MCF 10A (cell line): Measurements from ENCODE around the gene COA1. TPM values are rescaled to one million over a fixed set of nuclear protein-coding genes. Genes with fewer than 3 reads are reported as not detected.

Source experiments
- BruUV-seq: library from RNA; stranded (reverse); fragments of 400-500 nt; replicated peaks from 2 replicates; lab custom pipeline; 2021; lab: Mats Ljungman, UMichigan
- CTCF ChIA-PET: fragments of 300-600 bp; sonication (Branson Sonifier 250); formaldehyde crosslinking; extraction: SDS; loops from one replicate; lab custom pipeline; 2021; ENCODE audit warnings: antibody characterized with exemption, inconsistent platforms; lab: Yijun Ruan, JAX
- POLR2A ChIA-PET: fragments of 300-600, 350-650 bp; sonication (Branson Sonifier 250); formaldehyde crosslinking; extraction: SDS; loops from one replicate; lab custom pipeline; 2020; ENCODE audit warnings: antibody characterized with exemption, inconsistent platforms; lab: Yijun Ruan, JAX
- DNase-seq: peaks from one replicate; pipeline ENCODE4 v3.0.0-alpha.2; 2018; ENCODE audit not compliant: unreplicated experiment
- H3K27ac Mint-ChIP-seq: one replicate; pipeline ENCODE4 v1.8.0; 2022; ENCODE audit warnings: mild to moderate bottlenecking, low read depth, mixed read lengths; ENCODE audit not compliant: unreplicated experiment
- H3K27me3 Mint-ChIP-seq: one replicate; pipeline ENCODE4 v1.8.0; 2022; ENCODE audit warnings: mixed read lengths; ENCODE audit not compliant: insufficient read depth, unreplicated experiment
- H3K36me3 Mint-ChIP-seq: one replicate; pipeline ENCODE4 v1.8.0; 2022; ENCODE audit warnings: mild to moderate bottlenecking, moderate library complexity, mixed read lengths; ENCODE audit not compliant: insufficient read depth, unreplicated experiment
- H3K4me1 Mint-ChIP-seq: one replicate; pipeline ENCODE4 v1.8.0; 2022; ENCODE audit warnings: mixed read lengths; ENCODE audit not compliant: insufficient read depth, unreplicated experiment
- H3K4me3 Mint-ChIP-seq: one replicate; pipeline ENCODE4 v1.8.0; 2022; ENCODE audit warnings: mild to moderate bottlenecking, moderate library complexity, mixed read lengths; ENCODE audit not compliant: unreplicated experiment
- H3K9me3 Mint-ChIP-seq: one replicate; pipeline ENCODE4 v1.8.0; 2022; ENCODE audit warnings: mixed read lengths; ENCODE audit not compliant: unreplicated experiment
- CTCF ChIP-seq: fragments of 200-600 bp; IDR thresholded peaks from one replicate; pipeline ENCODE4 v1.8.0; 2022; ENCODE audit warnings: antibody characterized with exemption, mild to moderate bottlenecking; ENCODE audit not compliant: unreplicated experiment
- intact Hi-C: fragments of 100-400 bp; cut with micrococcal nuclease; formaldehyde crosslinking; loops from 2 replicates; pipeline ENCODE4 v1.14.1; 2022
- total RNA-seq: library from RNA; stranded (reverse); gene quantifications from 2 replicates; pipeline ENCODE4 v1.2.3, GENCODE V29; 2022

The COA1 gene
- total RNA-seq, 1 experiment from 2014 or later = 68.5 TPM

- CTCF ChIA-PET = interaction anchor here (0.5 to 6.3 kb wide), 56 partner anchors 9 to 1310 kb away, joined by 3 to 211 read pairs (median 4); partner anchors contain the start of genes MRPL32, PSMA2 and STK17A
- no peak overlapping the region for H3K27ac Mint-ChIP-seq
- peaks cover 8% of the 10 kb centered on the region for H3K36me3 Mint-ChIP-seq
- H3K4me3 Mint-ChIP-seq = no peak overlapping the region
- H3K4me1 Mint-ChIP-seq = peaks cover 5% of the 10 kb centered on the region
- BruUV-seq = no TSS peak
- POLR2A ChIA-PET = interaction anchor here (0.7 to 5.3 kb wide), 21 partner anchors 12 to 768 kb away, joined by 3 to 182 read pairs (median 5); partner anchors contain the start of genes MRPL32, PSMA2 and STK17A
- TF ChIP-seq CTCF = peak; percentile 69
- H3K27me3 Mint-ChIP-seq = no peaks in the 10 kb centered on the region
- DNase-seq = peak; percentile 64
- intact Hi-C loops = loop anchor here (1.0 to 5.0 kb wide), 5 partner anchors 52 to 243 kb away; partner anchors contain the start of gene STK17A
- H3K9me3 Mint-ChIP-seq = no peaks in the 10 kb centered on the region
Measured at GRCh38 chr7:43700059-43700501, 29.2 kb downstream of the COA1 start.

- H3K36me3 Mint-ChIP-seq = peaks cover 7% of the 10 kb centered on the region
- H3K27ac Mint-ChIP-seq = no peak overlapping the region
- no peak for DNase-seq
- H3K9me3 Mint-ChIP-seq = no peaks in the 10 kb centered on the region
- TF ChIP-seq CTCF = no peak
- no peaks in the 10 kb centered on the region for H3K27me3 Mint-ChIP-seq
- intact Hi-C loops = no loop called here
- peaks cover 5% of the 10 kb centered on the region for H3K4me1 Mint-ChIP-seq
- POLR2A ChIA-PET = interaction anchor here (0.6 to 5.3 kb wide), 13 partner anchors 48 to 126 kb away, joined by 3 to 182 read pairs (median 5); partner anchors contain the start of gene STK17A
- no peak overlapping the region for H3K4me3 Mint-ChIP-seq
- CTCF ChIA-PET = interaction anchor here (0.6 to 6.3 kb wide), 23 partner anchors 10 to 766 kb away, joined by 3 to 211 read pairs (median 5); partner anchors contain the start of genes MRPL32, PSMA2 and STK17A
- BruUV-seq = no TSS peak
Measured at GRCh38 chr7:43698460-43699255, 30.7 kb downstream of the COA1 start.

DNA sequence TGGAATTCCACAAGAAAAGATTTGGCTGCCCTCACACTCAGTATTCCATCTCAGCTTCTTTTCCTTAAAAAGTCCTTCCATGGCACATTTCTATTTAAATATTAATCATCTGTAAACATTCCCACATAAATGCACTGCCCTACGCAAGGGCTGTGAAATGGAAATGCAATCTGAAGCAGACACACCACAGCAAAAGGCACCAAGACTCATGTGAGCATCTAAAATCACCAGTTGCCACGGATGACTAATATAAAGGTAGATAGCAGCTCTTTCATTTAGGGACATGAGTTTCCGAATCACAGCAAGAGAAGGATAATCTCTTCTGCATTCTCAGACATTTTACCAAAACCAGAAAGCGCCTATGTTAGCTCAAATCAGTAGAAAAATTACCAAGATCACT lies 31.6 kb downstream of the COA1 start:
- DNase-seq = no peak
- Mint-ChIP-seq H3K27me3 (no peaks in the 10 kb centered on the region), H3K27ac (no peak overlapping the region), H3K4me3 (no peak overlapping the region), H3K4me1 (peaks cover 5% of the 10 kb centered on the region), H3K36me3 (no peaks in the 10 kb centered on the region), H3K9me3 (no peaks in the 10 kb centered on the region)
- ChIA-PET CTCF (interaction anchor here (0.6 to 6.3 kb wide), 11 partner anchors 9 to 258 kb away, joined by 3 to 211 read pairs (median 4); partner anchors contain the start of gene STK17A), POLR2A (interaction anchor here (0.6 to 5.3 kb wide), 8 partner anchors 9 to 344 kb away, joined by 3 to 182 read pairs (median 4); partner anchors contain the start of gene STK17A)
- TF ChIP-seq CTCF = no peak
- no TSS peak for BruUV-seq
- intact Hi-C loops = no loop called here

- no peaks in the 10 kb centered on the region for H3K9me3 Mint-ChIP-seq
- intact Hi-C loops = no loop called here
- DNase-seq = no peak
- no peak overlapping the region for H3K4me3 Mint-ChIP-seq
- H3K27ac Mint-ChIP-seq = no peak overlapping the region
- peaks cover 4% of the 10 kb centered on the region for H3K4me1 Mint-ChIP-seq
- ChIA-PET POLR2A (interaction anchor here (3.0 kb wide), 1 partner anchor 113 kb away, joined by 12 read pairs; the partner anchor contains the start of gene STK17A), CTCF (no interaction called here)
- no peaks in the 10 kb centered on the region for H3K27me3 Mint-ChIP-seq
- H3K36me3 Mint-ChIP-seq = no peaks in the 10 kb centered on the region
- no TSS peak for BruUV-seq
- TF ChIP-seq CTCF = no peak
Measured at GRCh38 chr7:43695365-43695764, 34.0 kb downstream of the COA1 start.
